ENCODE measurements around the gene CA10. TPM values are rescaled to one million over a fixed set of nuclear protein-coding genes. Genes with fewer than 3 reads are reported as not detected.

CA10 gene
- total RNA-seq, 4 donors from 2014 or later = not detected

GRCh38 chr17:51911237-51911636, 247.3 kb downstream of the CA10 start:
- 93% methylated on average over 6 of the region's 6 CpGs for WGBS
- TF ChIP-seq POLR2A (IDR thresholded peaks at IDR 0.05; ENCODE audit: low read depth) = no peak
- TF ChIP-seq, protein P1, sequence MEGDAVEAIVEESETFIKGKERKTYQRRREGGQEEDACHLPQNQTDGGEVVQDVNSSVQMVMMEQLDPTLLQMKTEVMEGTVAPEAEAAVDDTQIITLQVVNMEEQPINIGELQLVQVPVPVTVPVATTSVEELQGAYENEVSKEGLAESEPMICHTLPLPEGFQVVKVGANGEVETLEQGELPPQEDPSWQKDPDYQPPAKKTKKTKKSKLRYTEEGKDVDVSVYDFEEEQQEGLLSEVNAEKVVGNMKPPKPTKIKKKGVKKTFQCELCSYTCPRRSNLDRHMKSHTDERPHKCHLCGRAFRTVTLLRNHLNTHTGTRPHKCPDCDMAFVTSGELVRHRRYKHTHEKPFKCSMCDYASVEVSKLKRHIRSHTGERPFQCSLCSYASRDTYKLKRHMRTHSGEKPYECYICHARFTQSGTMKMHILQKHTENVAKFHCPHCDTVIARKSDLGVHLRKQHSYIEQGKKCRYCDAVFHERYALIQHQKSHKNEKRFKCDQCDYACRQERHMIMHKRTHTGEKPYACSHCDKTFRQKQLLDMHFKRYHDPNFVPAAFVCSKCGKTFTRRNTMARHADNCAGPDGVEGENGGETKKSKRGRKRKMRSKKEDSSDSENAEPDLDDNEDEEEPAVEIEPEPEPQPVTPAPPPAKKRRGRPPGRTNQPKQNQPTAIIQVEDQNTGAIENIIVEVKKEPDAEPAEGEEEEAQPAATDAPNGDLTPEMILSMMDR (IDR thresholded peaks at IDR 0.05) = no peak
- no peak for TF ChIP-seq EP300 (IDR thresholded peaks at IDR 0.05)
- no peak for TF ChIP-seq POLR2AphosphoS5 (IDR thresholded peaks at IDR 0.05)
- no peak overlapping the region for H3K27ac ChIP-seq (replicated peaks in 1 of 4)
- no peaks in the 10 kb centered on the region for H3K9me3 ChIP-seq
- no peak overlapping the region for H3K4me3 ChIP-seq
- intact Hi-C loops (cut with DNase I) = no loop called here
- H3K4me1 ChIP-seq = no peaks in the 10 kb centered on the region
- DNase-seq (ENCODE audit: extremely low spot score) = no peak
- no peaks in the 10 kb centered on the region for H3K27me3 ChIP-seq
- H3K36me3 ChIP-seq = no peaks in the 10 kb centered on the region

- intact Hi-C loops (cut with DNase I) = no loop called here
- WGBS = 66% methylated on average over 3 of the region's 3 CpGs
Measured at GRCh38 chr17:51909971-51910370, 248.5 kb downstream of the CA10 start.

DNA sequence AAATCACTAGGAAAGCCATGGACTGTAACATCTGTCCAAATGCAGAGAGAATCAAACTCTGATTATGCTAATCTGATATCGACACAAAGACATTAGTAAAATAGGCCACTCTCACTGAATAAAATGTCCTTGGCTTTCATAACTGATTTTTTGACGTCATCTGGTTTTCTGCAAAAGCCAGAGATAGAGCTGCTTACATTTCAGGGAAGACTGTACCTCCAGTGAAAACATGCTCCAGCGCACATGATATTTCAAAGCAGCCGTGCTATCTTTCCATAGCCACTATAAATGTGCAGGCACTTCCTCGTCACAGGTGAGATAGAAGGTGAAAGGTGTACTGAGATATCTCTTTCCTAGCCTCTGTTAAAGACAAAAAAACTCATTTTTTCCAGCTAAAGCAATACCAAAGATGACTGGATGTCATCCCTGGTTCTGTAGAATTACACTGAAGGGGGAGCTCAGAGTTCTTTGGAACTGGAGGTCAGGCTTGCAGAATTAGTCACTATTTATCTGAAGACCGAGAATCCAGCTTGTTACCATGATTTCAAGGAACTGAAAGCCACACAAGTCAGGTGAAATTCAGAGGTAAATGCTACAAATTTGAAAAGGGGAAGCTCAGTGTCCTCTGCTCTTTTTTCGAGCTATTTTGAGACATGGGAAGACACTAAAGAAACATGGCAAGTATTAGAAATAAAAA, 249.5 kb downstream of the CA10 start:
- DNase-seq (ENCODE audit: extremely low spot score) = no peak
- Histone ChIP-seq H3K9me3 (no peaks in the 10 kb centered on the region), H3K27me3 (no peaks in the 10 kb centered on the region), H3K4me1 (no peaks in the 10 kb centered on the region), H3K27ac (replicated peaks in 1 of 4) (no peak overlapping the region), H3K36me3 (no peaks in the 10 kb centered on the region), H3K4me3 (no peak overlapping the region)
- 82% methylated on average over 7 of the region's 7 CpGs for WGBS
- intact Hi-C loops (cut with DNase I) = no loop called here
- no peak for TF ChIP-seq POLR2A (IDR thresholded peaks at IDR 0.05; ENCODE audit: low read depth)
- TF ChIP-seq EP300 (IDR thresholded peaks at IDR 0.05) = no peak
- no peak for TF ChIP-seq POLR2AphosphoS5 (IDR thresholded peaks at IDR 0.05)
- TF ChIP-seq, protein P1 (IDR thresholded peaks at IDR 0.05) = no peak

More at GRCh38 chr17:51909971-51910370, 248.5 kb downstream of the CA10 start:
- TF ChIP-seq POLR2AphosphoS5 (IDR thresholded peaks at IDR 0.05) = no peak
- TF ChIP-seq POLR2A (IDR thresholded peaks at IDR 0.05; ENCODE audit: low read depth) = no peak
- TF ChIP-seq EP300 (IDR thresholded peaks at IDR 0.05) = no peak
- TF ChIP-seq, protein P1 (IDR thresholded peaks at IDR 0.05) = no peak
- Histone ChIP-seq H3K27me3 (no peaks in the 10 kb centered on the region), H3K9me3 (no peaks in the 10 kb centered on the region), H3K4me3 (no peak overlapping the region), H3K4me1 (no peaks in the 10 kb centered on the region), H3K36me3 (no peaks in the 10 kb centered on the region), H3K27ac (replicated peaks in 1 of 4) (no peak overlapping the region)
- no peak for DNase-seq (ENCODE audit: extremely low spot score)

DNA sequence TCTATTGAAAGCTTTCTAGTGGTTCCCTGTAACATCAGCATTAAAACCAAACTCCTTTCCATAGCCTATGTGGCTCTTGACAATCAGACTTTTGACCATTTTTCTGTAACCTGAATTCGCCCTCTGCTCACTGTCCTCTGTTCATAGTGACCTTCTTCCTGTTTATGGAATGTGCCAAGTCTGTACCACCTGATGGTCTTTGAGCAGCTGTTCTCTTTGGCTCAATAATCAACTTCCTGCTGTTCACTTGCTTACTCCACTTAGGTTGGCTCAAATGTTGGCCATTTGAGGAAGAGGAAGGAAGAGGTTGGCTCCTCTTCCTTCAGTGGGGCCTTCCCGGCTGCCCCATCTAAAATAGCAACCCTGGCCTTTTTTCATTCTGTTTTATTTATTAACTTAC, 251.5 kb downstream of the CA10 start:
- Histone ChIP-seq H3K36me3 (no peaks in the 10 kb centered on the region), H3K4me3 (no peak overlapping the region), H3K27ac (replicated peaks in 1 of 4) (no peak overlapping the region), H3K4me1 (no peaks in the 10 kb centered on the region), H3K9me3 (no peaks in the 10 kb centered on the region), H3K27me3 (no peaks in the 10 kb centered on the region)
- DNase-seq (ENCODE audit: extremely low spot score) = no peak
- 82% methylated on average over 2 of the region's 2 CpGs for WGBS
- TF ChIP-seq EP300 (IDR thresholded peaks at IDR 0.05) (no peak), POLR2A (IDR thresholded peaks at IDR 0.05; ENCODE audit: low read depth) (no peak), POLR2AphosphoS5 (IDR thresholded peaks at IDR 0.05) (no peak)
- TF ChIP-seq, protein P1 (IDR thresholded peaks at IDR 0.05) = no peak
- intact Hi-C loops (cut with DNase I) = no loop called here

DNA sequence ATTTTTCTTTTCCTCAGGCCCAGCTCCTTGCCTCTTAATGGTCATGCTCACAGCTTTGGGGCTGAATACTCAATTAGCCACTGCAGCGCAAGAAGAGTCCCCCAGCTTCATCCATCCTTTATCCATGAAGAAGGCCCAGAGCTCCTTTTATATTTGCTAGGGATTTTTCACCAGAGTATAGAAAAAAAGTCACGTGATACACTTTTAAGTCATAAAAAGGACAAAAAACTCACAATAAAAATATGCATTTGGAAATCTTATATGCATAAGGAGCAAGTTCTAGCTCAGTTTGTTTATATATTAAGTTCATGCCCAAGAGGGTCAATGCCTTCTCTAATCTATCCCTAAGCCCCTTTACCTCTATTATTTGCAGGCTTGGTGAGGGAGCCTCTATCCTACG, 254.1 kb downstream of the CA10 start:
- Histone ChIP-seq H3K36me3 (no peaks in the 10 kb centered on the region), H3K27me3 (no peaks in the 10 kb centered on the region), H3K9me3 (no peaks in the 10 kb centered on the region), H3K4me1 (no peaks in the 10 kb centered on the region), H3K4me3 (no peak overlapping the region), H3K27ac (replicated peaks in 1 of 4) (no peak overlapping the region)
- intact Hi-C loops (cut with DNase I) = no loop called here
- 86% methylated on average over 3 of the region's 3 CpGs for WGBS
- DNase-seq (ENCODE audit: extremely low spot score) = no peak
- TF ChIP-seq POLR2A (IDR thresholded peaks at IDR 0.05; ENCODE audit: low read depth) (no peak), EP300 (IDR thresholded peaks at IDR 0.05) (no peak), POLR2AphosphoS5 (IDR thresholded peaks at IDR 0.05) (no peak)
- TF ChIP-seq, protein P1 (IDR thresholded peaks at IDR 0.05) = no peak
